HS-5 (cell line): Measurements from ENCODE around the gene SMCP.

Experiments
- DNase-seq: peaks from one replicate; pipeline ENCODE4 v3.0.0-alpha.2; 2012; ENCODE audit warnings: low read depth

SMCP gene, protein sequence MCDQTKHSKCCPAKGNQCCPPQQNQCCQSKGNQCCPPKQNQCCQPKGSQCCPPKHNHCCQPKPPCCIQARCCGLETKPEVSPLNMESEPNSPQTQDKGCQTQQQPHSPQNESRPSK

DNA sequence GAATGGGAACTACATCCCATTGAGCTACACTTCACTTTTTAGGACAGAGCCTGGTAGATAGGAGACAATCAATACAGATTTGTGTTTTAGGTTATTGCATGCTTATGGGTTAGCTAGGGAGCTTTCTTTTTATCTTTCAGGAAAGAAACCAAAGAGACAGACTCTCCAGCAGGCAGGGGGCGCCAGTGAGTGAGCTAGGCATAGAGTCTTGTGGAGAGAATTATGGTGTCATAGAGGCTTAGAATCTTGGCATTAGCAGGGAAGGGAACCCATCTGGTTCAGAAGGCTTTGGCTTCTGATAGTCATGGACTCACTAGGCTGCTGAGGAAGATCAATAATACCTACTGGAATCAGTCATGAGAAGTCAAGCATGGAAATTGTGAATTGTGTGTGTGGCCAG is at the start of gene SMCP:
SMCP (plus strand) TSS at position 281 of the 400 bp plus-strand sequence. CDS start 6,101 bp downstream, outside the sequence.
- DNase-seq: no peak

DNA sequence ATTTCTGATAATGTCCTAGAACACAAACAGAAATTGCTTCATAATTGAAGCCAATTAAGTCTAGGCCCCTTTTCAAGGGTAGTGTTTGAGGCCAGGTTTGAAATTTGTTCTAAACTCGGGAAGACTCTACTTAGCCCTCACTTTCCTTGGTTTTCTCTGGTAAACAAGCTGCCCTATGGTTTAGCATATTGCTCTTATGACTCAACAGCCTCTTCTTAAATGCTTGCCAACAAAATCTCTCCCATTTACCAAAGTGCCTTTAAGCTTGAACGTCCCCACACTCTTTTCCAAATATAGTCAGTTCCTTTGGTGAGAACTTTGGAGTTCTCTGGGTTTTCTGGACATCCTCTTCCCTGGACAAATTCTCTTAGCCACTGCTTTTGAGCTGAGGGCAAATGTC is 41.3 kb upstream of the SMCP start:
- no peak for DNase-seq

DNA sequence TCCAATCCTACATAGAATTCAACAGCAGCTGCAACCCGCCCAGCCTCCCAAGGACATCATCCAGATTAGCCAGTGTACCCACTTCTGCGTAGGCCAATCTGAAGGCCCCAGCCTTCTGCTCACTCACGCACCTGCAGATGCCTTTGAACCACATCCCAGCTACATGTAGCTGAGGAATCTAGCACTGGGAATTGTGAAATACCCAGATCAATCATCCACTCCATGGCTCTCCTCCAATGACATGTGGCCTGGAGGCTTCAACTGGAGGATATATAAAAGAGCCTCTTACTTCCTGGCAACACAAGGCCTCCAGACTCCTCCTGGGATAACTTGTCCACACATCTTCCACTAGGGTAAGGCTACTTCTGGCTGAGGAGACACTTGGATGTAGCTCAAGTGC is 35.6 kb upstream of the SMCP start, which contains the start of gene LCE6A:
LCE6A (plus strand) TSS at position 301 of the 400 bp plus-strand sequence. CDS start 665 bp downstream, outside the sequence.
- no peak for DNase-seq

DNA sequence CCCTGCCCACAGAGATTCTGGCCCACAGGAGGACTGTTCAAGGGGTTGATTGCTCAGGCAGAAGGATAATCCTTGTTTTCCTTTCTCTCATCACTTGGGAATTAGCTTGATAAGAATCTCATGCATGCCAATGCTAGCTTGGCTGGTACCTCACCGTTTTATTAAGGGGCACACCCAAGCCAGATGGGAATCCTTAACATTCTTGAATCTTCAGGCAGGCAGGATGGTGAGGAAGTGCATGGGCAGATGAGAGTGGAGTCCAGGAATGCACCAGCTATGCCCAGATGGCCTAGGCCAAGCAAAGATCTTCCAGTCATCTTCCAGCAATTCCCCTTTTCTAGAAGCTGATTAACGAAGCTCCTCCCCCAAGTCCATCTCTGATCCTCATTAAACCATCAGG is 22.5 kb upstream of the SMCP start:
- DNase-seq: peak; percentile 86

DNA sequence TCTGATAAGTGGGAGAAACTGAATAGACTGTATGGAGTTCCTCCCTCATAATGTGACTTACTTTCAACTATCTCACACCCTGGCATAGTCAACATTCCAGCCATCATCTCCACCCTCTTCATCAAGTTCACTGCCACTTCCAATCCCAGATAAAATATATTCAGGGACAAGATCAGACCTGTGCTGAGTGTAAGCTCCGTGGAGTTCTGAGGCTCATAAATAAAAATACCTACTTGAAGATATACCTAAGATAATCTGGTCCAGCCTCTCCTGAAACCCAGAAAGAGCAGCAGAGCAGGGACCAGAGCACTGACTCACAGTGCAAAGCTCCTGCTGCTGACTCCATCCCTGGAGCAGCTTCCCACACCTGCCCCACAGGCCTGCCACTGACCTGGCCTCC is 20.1 kb upstream of the SMCP start:
- no peak for DNase-seq

DNA sequence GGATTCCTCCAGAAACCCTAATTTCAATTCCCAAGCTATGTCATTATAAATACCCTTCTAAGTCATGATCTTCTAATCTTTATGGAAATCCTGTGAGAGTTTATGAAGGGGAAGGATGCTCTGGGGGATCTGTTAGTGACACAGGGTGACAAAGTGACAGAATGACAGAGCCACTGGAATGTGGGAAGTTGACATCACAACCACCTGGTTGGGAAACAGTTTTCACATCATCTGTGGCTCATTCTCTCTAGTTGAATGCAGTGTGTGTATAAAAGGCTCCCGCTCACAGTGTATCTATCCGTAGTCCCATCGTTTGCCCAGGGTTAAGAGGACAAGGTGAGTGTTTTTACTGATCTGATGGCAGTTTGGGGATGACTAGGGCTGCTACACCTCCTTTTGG is 18.4 kb upstream of the SMCP start, which contains the start of gene LCE7A:
LCE7A (plus strand) TSS at position 301 of the 400 bp plus-strand sequence. CDS start 702 bp downstream, outside the sequence.
- no peak for DNase-seq

DNA sequence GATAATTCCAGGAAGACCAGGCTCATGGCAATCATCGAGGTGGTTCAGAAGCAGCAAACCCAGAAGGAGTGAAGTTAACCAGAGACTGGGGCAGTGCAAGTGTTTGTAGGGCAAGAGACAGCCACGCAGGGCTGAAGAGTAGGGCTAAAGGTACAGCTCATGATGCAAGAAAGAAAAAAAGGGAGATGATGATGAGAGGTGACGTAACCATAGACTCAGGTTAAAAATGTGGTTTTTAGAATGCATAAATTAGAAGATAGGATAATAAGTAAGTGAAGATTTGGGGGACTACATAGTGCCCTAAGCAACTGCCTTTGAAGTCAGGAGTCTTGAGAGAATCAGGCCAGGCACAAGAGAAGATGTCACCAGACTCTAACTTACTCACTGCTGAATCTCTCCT is 18.0 kb upstream of the SMCP start:
- DNase-seq: no peak

DNA sequence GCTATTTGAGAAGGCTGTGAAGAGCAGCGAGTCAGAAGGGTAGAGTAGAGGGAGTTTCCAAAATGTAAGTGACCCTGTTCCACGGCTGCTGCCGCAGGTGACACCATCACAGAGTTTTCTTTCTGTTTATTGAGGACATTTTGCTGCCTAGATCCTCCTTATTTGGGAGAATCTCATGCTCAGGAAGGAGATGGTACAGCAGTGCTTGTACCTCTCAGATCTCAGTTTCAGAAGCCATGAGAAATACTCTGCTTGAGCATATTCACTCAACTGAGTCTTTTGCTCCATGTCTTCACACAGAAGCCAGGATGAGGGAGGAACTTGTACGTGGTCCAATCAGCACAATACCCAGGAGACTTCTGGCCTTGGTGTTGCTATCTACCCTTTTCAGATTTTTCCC is 16.7 kb upstream of the SMCP start:
- no peak for DNase-seq

DNA sequence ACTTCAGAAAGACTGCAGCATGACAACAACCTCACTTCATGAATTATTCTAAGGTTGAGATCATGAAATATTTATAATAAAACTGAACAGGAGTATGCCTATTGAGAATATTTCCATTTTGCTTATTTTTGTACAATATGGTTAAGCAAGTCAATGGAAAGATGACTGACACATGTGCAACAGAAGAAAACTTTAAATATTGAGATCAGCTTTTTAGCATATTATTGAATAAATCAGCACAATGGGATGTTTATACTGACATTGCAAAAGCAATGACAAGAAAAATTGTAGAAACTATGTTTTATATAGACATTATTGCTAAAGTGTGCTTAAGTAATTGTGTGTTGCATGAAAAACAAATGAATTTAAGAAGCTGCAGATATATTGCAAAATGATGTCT is 13.7 kb upstream of the SMCP start:
- no peak for DNase-seq

DNA sequence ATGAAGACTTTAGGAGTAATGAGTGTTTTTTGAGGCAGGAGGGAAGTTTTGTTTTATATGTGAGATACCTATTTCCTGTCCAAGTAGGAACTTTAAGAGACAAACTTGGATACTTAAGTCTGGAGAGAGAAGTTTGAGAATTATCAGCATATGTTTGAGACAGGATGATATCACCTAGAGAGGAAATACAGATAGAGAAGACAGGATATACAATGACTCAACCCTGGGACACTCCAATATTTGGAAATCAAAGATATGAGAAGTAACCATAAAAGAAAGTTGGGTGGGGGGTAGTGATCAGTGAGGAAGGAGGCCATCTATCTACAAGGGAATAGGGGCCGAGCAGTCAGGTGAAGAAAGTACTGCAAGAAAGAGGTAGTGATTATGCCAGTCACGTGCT is 11.8 kb upstream of the SMCP start:
- no peak for DNase-seq

DNA sequence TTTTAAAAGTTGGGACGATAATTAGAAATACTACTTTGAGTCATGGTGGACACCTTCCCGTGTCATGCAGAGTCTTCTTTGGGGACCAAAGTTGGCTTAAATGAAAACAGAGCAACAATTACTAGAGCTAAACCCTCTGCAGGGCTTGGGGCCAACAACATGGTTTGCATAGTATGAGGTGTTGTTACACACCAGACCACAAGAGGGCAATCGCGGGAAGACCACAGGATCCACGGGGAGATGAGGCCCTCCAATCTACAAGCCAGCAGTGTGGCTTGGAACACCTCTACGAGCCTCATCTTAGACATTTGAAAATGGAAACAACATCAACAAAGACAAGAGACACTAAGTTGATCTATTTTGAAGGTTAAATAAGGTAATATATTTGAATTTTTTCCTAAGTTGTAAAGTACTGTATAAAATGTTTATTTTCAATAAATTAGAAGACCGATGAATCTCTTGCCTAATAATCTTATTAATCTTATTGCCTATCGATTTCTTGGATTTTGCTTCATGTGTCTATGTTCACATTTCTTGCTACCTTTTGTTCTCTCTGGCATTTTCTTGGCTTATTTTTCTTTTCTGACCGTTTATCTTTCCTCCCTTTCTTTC is 8.2 kb upstream of the SMCP start:
- DNase-seq: peak; percentile 64

DNA sequence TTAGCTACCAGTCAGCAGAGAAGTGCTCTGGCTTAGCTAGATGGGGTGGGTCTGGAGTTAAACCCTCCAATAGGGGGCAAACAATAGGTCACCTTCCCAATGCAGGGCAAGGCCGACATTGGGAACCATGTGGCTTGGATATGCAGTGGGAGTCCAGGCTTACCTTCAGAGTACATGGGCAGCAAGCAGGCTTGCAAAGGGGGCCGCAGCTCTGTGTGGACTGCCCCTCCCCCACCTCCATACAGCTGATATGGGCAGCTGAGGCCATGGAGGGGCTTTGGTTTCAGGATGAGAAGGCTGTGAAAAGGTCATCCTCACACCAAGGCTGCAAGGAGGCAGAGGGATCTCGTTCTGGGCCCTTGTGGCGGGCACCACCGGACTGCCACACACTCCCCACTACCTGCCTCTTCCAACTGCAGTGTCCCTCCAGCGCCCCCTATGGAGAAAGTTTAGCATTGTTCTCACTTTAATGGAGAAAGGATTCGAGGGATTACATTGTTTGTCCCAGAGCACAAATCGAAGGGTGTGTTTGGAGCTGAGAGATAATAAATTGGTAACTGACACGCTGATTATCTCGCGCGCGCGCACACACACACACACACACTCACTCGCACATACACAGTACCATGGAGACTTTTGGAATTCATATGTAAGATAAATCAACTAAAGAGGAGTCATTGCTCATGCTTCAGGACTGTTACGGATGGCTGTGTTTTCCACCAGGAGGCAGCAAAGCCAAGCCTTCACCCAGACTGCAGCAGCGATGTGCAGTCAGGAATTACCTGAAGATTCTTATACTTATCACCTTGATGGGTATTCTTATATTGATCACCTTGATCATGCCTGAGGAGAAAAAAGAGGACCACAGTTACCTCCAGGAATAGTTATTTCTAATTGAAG is 7.0 kb upstream of the SMCP start:
- DNase-seq: no peak

DNA sequence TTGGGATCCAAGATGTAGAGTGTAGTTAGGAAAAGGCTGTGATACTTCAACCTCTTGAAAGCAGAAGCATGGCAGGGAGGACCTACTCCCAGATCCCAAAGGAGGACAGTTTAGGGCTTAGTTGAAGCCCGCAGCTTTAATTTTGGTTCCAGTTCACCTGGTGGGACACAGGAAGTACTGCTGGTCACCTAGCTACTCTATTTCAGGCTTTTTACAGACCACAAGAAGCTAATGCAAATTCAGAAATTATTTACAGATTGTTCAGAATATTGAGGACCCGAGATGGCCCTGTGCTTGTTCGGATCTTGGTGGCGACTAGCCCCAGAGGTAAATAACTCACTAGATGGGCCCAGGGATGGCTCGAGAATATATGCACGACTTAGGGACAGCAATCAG is 6.4 kb upstream of the SMCP start:
- no peak for DNase-seq

DNA sequence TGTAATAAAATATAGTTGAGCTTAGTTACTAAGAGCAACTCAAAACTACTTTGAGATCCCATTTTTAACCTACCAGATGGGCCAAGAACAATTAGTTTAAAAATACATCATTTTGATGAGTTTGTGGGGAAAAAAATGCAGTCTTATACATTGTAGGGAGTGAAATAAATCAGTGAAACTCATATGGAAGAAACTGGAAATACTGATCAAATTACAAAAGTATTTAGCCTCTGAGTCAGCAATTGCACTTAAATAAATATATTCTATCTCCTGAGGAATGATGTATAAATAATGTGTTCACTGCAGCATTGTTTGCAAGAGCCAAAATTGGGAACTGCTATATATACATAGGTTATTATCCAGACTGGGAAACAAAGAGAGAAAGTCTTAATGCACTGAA is 4.6 kb upstream of the SMCP start:
- no peak for DNase-seq

DNA sequence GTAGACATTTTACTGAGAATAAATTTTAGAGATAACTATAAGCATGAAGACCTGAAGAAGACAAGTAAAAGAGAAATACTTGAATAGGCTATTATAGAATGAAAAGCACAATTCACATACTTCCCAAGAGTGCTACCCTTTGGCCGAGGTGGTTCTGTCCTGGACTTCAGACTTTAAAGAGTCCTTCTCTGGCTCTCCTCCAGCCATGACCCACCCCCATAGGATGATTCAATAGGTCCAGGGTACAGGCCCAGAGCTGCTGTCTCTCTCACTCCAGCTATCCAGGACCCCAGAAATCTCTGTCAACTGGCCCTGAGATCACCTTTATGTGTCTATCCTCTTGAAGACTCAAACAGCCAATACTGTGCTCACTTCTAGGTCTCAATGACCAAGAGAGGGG is 1.3 kb upstream of the SMCP start:
- DNase-seq: no peak

DNA sequence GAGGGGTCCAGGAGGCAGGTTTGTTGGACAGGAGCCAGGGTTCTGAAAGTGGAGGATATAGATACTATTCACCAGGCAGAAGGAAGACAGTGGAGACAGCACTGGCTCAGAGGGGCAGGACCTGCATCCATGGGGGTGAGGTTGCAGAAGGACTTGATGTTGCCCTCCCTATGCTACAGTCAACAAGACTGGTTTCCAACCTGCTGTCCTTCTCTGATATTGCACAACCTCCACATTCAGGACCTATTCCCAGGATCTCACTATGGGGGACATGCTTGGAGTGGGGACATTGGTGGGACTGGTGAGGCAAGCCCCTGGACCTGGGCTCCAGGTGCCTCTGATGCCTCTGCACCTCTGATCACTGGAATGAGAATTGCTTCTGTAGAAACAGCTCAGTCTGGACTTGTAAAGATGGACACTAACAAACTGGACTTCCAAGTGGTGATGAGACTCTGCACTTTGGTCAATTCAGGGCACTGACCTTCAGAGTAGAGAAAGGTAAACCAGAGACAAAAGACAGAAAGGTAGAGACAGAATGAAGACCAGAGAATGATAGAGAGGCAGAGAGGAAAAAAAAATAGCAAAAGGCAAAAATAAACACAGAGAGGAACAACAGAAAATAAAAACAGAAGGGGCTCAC is 1.6 kb downstream of the SMCP start:
- no peak for DNase-seq

DNA sequence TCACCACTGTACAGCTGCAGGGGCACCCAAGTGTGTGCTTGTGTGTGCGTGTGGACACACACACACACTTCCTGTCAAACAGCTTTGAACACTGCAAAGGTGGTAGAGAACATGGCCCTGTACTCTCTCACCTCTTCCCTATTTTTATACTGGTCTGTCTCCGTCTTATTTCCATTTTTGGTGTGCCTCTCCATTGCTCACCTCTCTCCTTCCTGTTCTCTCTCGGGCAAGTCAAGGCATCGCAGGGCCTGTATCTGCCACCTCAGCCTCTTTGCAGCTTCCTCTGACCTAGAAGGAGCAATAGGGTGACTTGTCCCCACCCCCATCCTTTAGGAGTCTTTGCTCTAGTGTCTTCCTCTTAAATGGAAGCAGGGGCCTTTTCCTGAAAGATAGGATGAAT is 2.2 kb downstream of the SMCP start:
- no peak for DNase-seq

DNA sequence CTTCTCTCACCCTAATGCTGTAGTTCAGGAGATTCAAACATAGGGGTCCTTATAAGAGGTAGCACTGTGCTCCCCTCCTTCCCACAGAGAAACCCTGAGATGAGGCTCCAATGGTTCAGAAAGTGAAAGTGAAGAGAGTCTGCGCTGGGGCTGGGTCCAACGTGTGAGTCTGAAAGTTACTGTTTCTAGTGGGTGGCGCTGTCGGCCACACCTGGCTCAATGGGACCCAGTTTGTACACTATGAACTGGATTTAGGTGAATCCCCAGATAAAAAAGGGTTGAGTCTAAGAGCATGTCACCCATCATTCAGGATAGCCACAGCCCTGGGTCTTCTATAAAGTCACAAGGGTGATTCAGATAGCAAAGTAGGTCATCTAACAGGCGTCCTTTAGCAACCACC is 2.8 kb downstream of the SMCP start:
- no peak for DNase-seq

DNA sequence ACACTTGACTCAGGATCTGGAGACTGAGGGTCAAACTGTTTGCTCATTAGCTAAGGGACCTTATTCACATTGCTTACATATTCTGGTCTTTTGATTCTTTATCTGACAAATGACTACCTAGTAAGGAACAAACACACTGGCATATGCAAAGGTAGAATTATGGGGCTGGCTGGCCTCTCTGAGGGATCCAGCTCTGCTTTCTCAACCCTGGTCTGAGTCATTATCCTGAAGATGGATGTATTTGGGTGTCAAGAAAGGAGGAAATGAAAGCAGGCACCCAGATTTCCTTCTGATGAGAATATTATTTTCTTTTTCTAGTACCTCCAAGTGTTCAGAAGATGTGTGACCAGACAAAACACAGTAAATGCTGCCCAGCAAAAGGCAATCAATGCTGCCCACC is 6.0 kb downstream of the SMCP start:
- no peak for DNase-seq

DNA sequence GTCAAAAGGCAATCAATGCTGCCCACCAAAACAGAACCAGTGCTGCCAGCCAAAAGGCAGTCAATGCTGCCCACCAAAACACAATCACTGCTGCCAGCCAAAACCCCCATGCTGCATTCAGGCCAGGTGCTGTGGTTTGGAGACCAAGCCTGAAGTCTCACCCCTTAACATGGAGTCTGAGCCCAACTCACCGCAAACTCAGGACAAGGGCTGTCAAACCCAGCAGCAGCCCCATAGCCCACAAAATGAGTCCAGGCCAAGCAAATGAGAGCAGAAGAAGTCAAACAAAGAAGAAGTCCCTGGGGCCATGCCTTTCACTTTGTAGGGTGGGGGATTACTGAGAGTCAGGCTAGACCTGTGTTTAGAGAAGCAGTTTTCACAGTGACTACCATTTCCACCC is 6.4 kb downstream of the SMCP start:
- no peak for DNase-seq

DNA sequence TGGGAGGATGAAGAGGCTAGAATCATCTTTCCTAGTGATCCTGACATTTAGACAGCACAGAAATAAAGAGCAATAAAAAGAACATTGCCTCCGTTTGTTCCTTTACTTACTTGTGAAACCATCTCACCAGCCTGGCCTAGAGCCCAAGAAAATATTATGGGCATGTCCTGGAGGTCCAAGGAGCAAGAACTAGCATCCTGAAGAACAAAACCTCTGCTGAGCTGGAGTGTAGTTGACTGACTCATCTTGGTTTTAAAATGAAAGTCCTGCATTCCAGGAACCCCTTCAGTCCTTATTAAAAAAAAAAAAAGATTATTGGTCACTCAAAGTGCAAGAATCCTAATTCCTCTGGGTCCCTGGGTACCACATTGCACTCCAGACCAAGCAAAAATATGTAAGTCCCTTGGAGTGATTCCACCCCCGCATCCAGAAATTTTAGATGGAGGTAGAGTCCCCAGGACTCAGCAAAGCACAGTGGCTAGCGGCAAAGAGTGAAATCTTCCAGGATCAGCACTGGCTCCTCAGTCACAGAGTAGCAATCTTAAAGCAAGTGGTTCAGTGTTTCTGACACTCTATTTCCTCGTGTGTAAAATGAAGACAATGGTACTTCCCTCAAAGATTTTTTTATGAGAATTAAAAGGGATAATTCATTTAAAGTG is 7.0 kb downstream of the SMCP start:
- no peak for DNase-seq

DNA sequence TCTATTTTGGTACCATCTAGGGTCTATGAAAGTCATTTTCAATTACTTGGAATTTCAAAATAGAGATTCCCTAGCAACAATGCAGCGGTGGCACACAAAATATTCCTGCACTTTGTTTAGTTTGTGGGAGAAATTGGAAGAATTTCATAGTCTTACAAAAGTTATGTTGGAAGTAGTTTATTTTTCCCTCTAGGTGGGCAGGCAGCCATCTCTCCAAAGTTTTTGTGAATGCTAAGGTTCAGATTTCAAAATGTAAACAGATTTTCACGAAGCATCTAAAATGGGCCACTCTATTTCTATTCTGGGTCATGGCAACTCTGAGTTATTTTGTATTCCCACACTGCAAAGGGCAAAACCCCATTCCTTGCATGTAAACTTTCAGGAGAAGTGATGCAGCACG is 8.0 kb downstream of the SMCP start:
- no peak for DNase-seq
